GM19043 (cell line): ENCODE data around the gene DARS1.

Source experiments
- ATAC-seq: cut with Tn5 transposase; IDR thresholded peaks from one replicate; pipeline ENCODE4 v1.9.1; 2021; ENCODE audit warnings: low read depth; ENCODE audit not compliant: unreplicated experiment

Gene DARS1

DNA sequence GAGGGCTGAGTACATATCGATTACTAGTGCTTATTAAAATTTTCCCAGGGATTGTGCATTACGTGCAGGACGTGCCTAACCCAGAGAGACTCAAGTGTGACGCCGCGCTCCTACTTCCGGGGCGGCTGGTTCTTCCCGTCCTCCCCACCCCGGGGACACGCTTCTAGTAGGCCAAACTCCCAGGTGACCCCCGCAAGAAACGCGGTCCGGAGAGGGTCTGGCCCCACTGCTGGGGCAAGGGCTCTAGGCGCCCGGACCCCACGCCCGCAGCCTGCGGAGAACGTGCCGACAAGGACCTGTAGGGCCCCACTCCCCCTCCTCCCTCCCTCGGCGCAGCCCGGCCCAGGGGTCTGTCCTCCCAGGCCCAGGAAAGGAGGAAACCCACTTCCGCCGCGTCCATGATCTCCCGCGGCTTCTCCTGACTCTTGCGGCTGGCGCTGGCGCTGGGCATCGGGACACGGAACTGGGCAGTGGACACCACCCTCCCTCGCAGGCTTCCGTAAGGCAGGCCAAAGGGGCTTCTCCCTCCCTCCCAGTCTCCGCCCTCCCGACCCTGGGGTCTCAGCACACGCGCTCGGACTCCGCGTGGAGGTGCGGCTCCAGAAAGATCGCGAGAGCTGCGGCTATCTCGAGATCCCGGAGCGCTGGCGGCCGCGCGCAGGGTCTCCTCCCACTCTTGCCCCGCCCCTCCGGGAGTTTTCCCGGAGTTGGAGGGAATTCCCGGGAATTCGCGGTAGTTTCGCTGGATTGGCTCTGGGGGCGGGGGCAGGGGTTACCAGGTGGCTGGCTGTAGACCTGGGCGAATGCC lies at the start of gene DARS1:
TSS of gene DARS1 (minus strand) at position 609 of the 808 bp plus-strand sequence. CDS start at position 451, 158 bp downstream.
- ATAC-seq = peak; percentile 75

DNA sequence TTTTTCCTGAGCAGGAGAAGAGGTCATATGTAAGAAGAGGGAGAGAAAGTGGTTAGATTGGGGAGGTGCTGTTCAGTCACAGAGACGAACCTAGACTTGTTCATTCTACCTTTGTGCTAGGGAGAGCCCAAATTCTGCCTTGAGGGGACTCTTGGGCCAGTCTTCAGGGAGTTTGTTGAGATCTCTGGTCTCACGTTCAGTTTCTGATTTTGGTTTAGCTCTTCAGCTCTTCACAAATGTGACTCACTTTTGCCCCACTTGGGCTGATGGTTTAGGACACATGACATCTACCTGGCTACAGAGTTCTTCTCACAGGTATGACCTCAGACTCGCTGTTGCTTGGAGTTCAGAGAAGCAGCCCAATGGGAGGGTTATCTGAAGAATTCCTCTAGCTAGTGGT lies 49.2 kb upstream of the DARS1 start:
- no peak for ATAC-seq

DNA sequence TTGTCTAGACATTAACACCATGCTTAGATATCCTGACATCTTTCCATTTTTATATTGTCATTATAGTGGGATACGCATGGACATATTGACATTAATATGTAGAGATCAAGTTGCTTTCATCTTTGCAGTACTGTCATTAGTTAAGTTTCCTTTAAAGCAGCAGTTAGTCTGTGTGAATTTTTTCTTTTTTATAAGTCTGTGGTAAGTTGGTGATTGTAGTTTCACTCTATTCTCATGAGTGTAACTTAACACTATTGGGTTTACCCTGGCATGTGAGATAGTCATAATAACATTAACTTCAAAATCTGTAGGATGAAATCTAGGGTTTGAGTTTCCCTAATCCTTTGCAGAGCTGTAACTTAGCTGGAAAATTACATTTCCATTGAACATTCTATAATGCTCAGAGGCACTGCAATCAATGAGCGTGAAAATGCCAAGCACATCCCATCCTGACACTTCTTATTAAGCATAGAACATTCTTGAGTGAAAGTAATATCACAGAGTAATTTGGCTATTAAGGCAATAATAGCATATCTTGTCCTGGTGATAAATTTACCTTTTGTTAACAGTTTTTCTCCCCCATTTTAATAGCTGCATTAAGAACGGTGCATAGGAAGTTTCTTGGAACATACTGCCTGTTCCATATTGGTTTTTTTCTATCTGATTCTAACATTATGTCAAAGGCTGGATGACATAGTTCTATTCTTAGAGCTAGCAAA lies 47.5 kb upstream of the DARS1 start:
- ATAC-seq = no peak

DNA sequence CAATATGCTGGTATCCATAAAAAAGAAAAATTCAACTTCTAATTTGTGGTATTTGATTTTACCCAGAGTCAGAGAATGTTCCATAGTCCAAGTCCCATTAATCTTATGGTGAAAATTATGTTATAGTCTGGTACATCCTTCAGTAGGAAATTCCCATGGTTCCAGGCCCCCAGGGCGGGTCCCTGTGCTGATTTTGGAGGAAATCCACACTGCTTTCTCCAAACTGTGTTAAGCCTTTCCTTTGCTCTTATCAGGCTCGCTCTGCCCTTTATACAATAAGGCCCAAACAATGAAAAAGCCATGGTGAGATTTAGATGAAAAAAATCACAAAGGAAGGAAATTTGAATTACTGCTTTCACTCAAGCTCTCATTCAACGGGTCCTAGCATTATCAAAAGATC lies 46.8 kb upstream of the DARS1 start:
- ATAC-seq = no peak

DNA sequence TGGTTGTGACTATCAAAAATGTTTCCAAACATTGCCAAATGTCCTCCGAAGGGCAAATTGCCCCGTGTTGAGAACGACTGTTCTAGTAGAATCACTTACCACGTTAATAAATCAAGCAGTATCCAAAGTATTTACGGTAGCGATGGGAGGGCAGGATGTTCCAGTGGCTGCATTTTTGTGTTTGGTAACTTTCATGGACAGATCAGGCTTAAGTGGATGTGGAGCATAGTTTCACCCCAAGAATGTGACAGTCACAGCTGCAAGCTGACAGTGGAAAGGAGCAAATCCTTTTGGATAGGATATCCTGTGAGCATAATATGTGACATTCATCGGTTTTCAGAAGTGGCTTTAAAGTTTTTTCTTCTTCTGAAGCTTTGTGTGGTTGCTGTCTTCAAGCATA lies 46.3 kb upstream of the DARS1 start:
- no peak for ATAC-seq

DNA sequence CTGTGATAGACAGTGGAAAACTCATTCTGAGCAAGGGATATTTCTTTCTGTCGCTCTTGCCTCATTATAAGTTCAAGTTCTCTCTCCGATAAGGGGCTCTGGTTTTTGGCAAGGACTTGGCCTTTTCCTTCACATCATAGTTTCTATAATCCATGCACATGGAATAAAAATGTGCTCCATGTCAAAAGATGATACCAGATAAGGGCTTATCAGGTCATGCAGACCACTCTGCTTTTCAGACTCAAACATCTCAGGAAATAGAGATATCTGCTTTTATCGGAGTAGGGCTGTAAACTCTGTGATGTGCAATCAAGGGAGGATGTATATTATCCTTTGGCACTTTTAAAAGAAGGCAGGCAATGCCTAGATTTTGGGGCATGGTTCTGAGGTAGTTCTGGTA lies 45.0 kb upstream of the DARS1 start:
- no peak for ATAC-seq

DNA sequence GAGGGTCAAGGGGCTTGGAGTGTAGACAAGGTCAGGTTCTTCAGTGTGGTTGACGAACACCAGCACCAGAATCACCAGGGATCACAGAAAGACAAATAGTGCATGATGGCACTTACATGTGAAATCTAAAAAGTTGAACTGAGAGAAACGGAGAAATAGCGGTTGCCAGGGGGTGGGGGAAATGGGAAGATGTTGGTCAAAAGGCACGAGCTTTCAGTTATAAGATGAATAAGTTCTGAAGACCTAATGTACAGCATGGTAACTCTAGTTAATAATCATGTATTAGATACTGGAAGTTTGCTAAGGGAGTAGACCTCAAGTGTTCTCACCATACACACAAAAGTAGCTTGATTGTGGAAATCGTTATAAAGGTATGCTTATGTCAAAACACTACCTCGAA lies 43.7 kb upstream of the DARS1 start:
- ATAC-seq = peak; percentile 85

DNA sequence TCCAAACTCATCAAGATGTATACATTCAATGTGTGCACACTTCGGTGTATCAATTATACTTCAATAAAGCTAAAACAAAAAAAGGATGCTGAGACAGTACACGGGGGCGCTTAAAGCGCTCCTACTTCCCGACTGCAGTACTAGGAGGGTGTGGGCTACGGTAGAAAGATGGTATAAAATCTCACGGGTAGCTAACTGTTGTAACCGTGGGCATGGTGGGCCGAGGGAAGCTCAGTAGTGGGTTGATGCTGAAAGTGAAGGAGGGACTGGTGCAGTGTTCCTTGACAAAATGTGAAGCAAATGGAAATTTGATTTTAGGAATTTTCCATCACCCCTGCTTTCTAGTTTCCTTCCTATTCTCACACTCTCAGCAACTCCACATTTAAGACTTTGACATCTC lies 42.6 kb upstream of the DARS1 start:
- no peak for ATAC-seq

DNA sequence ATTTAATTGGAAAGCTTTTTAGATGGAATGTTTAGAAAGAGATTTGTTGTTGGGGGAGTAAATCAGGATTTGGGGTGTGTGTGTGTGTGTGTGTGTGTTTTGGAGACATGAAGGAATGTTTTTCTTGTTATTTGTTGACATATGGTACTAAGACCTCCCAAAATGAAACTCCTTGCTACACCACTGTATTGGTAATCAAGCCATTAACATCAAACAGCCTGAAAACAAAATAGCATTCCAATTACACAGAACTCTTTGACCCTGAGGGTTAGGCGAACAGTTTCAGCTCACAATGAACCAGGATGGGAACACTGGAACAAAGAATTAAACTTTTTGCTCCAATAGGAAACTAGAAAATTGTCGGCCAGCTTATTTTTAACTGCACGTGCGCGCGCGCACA lies 41.7 kb upstream of the DARS1 start:
- no peak for ATAC-seq

DNA sequence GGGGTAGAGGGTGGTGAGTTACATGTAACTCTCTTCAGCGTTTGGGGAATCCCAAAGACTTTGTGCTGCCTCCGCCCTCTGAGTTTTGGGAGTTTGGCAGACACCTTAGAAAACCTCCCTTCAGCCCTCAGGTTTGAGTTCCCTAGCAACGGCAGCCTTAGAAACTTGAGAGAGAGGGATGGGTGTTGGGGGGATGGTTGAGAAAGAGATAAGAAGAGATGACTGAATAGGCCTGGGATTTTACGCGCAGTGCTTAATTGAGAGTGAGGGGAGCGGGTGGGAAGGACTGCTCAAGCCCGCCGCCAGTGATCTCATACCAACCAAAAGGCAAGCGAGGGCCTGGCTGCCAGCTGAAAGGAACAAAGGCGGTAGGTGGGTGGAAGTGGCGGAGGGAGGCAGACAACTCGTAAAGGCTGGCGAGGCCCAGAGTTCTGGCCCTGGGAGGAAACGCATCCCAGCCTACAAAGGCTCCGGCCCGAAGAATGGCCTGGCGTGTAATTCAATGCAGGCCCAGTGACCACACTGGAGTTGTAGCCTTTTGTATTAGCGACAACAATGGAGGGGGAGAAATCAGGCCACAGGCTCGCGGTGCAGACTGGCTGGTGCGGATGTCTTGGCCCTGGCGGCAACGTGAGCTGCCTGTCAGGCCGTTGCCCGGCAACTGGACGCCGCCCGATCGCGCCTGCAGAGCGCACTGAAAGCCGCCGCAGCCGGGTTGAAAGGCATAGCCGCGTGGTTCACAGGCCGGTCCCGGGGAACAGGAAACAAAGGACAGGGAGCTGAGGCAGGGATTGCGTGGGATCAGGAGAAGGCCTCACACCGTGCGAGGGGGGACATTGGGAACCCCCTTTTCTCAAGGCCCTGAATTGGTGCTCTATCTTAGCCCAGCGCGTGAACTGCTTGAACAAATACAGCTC lies 39.9 kb upstream of the DARS1 start:
- no peak for ATAC-seq

DNA sequence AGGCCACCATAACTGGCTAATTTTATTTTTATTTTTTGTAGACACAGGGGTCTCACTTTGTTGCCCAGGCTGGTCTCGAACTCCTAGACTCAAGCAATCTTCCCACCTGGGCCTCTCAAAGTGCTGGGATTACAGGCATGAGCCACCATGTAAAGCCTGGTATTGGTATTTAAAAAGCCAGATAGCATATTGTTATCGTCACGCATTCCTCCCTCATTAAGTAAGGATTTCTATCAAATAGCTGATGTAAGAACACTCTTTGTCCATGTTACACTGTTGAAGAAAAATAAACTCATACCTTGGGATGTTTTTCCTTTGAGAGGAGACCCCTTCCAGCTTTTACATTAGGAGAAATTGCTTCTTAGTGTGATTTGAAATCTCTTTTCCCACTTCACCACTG lies 39.2 kb upstream of the DARS1 start:
- ATAC-seq = no peak

DNA sequence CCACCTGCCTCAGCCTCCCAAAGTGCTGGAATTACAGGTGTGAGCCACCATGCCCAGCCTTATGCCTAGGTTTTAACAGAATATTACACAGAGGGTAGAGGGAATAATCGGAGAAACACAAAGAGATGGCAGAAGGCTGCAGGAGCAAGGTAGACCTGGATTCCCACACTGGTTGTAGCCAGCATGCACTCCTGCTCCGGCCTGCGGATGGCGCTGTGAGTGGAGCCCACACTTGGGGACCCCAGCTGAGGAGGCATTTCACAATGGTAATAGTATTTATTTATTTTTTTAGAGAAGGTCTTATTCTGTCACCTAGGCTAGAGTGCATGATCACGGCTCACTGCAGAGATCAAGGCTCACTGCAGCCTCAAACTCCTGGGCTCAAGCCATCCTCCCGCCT lies 38.8 kb upstream of the DARS1 start:
- ATAC-seq = no peak

DNA sequence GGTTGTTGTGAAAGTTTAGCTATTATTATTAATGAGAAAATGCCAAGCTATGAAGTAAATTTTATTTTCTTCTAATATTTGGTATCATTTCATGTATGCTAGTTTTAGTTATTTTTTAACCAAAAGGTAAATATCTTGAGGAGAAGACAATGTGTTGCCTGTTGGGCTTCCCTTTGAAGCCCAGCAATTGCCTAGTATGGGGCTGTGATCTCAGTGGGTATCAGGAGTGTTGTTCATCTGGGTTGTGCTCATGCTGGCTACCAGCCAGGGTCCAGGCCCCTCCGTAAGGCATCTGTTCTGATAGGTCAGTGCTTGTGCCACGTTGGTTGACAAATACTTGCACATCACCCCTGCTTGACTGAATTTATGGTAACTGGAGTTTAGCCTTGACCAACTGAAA lies 38.0 kb upstream of the DARS1 start:
- ATAC-seq = no peak

DNA sequence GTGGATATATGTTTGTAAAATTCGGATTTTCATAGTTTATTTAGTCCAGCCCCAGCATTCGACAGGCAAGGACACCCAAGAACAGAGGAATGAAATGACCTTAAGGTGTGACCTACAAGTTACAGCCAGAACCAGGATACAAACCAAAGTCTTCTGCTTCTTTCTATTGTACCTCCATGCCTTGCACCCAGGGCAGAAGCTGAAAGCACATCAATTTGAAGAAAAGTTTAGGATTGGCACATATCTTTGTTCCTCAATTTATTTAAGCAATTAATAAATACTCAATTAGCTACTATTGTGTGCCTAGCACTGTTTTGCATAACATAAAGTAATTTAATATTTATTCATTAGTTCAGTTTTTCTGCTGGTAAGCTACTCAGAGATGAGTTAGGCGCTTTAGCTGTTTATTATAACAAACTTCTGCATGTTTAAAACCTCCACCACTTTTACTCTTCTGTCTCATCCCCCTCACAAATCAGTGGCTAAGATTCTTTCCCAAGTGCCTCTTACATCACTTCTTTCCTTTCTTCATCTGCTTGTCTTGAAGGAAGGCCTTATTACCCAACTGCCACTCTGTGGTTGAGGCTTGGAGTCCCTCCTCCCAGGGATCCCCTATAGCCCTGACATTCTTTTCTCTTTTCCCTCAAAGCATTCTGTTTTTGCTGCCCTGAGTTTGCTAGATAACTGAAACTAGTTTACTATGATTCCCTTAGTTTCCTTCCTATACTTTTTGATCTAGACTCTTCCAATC lies 37.1 kb upstream of the DARS1 start:
- no peak for ATAC-seq

DNA sequence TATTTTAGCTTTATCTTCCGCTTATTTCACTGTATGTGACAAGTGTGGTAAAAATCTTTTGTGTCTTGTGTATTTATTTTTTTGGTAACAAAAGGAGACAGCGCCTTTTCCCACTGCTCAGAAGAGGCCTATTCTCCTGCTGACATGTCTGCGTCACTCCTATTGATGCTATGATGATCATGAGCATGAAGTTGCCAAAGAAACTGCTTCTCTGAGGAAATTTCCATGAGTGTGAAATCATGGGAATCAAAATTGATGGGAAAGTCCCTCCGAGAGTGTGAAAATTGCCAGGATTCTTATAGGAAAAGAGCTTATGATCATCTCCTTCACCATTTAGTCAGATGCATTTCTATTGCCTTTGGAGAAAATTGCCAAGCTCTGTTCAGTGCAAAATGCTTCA lies 36.5 kb upstream of the DARS1 start:
- no peak for ATAC-seq

DNA sequence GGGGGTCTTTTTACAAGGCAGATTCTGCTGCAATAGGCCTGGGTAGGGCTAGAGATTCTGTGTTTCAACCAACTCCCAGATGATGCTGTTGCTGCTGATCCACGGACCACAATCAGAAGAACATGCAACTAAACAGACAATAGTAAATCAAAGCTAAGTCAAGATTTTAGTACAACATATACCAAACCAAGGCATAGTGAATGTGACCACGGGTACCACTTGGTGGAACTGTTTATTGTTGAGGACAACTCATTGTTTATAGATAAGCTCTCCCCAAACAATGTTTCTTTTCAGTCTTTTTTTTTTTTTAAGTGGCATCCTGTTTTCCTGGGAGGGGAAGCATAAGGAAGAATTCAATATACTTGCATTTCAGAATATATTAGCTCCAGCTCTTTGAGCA lies 36.0 kb upstream of the DARS1 start:
- ATAC-seq = no peak

DNA sequence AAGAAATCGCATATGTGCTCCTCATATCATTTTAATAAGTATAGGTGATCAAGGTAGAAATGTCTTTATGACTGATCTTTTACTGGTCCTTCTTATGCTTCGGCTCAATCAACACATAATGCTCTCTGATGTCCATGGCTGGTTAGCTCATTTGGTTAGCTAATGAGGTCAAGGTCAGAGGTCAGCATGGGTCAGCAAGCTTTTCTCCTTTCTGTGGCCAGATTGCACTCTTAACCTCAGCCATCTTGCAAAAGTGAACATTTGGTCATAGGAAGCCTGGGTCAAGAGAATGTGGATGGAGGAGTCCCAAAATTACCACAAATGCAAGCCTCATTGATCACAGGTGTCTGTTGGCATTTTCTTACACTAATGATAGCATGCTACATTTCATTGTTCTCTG lies 35.4 kb upstream of the DARS1 start:
- ATAC-seq = no peak

DNA sequence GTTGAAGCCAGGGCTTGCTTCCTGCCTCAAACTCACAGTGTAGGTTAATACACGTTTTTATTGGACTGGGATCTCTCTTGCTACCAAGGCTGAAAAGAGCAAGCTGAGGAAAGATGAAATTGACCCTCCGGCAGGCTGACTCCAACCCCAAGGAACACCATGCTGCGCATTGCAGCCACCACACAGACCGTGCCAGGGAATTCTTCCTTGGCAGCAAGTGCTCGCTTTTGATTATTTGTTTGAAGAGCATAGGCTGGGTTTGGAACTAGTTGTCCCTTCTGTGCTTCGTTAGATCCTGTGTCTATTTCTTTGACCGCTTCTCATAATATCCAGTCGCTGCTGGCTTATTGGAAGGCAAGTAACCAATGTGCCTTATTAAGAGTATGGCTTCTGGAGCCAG lies 34.4 kb upstream of the DARS1 start:
- ATAC-seq = no peak

DNA sequence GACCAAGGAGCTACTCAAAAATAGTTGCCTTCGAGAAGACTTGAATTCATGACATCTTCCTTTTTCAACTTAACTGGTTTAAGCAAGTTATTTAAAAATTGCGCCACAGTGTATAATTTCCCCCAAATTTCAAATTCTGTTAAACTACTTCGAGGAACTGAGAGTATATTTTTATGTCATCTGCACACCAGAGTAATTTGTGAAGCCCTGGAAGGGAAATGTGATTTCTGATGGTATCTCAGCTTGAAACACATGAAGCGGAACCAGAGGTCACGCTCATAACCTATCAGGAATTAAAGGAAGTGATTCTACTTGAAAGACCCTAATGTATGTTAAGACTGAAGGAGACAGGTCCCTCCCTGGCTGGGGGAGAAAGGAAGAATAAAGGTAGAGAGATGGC lies 33.9 kb upstream of the DARS1 start:
- peak; percentile 60 for ATAC-seq

DNA sequence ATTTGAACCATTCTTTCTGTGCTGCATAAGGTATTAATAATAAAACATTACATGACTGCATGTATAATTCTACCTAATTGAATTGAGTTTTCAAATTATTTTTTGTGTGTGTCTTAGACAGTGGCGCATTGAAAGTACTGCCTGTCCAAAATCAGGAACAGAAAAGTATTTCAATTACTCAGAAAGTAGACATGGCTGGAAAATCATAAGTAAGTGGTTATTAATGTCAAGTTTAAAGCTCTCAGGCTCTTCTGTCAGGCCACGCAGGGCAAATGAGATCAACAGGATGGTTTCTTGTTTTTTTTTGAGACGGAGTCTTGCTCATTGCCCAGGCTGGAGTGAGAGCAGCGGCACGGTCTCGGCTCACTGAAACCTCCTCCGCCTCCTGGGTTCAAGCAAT lies 32.4 kb upstream of the DARS1 start:
- ATAC-seq = no peak
